ENCODE measurements around the gene SLPI.
A peak's percentile ranks its signal among the peaks of the same experiment; 100 is the strongest.

Gene SLPI

DNA sequence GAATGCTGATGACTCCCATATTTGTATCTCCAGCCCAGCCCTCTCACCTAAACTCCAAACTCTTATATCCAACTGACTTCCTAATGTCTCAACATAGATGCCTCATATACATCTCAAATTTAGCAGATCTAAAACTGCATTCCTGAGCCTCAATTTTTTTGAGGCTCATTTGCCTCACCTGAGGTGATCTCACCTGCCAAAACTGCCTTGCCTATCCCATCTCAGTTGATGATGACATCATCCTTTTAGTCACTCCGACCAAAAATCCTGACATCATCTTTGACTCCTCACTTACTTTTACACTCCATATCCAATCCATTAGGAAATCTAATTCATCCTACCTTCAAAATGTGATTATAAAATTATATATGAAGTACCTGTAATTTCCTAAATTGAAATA, 25.6 kb upstream of the SLPI start:
- no peak for DNase-seq (ENCODE audit: extremely low read depth in 1 of 2, low read depth in 1 of 2)

DNA sequence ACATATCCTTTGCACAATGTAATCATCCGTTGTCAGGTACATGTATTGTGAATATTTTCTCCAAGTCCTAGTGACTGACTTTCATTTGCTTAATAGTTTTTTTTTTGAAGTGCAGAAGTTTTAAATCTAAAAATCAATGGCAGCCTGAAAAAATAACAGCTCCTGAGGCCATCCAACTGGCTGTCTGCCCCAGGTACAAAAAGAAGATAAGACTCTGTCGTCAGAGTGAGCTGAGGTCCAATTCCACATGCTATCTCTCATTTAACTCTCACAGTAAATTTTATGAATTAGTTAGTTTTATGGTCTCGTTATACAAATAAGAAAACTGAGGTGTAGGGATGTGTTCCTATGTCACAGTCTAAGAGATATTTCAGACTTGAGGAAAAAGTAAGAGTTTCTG, 21.0 kb upstream of the SLPI start:
- no peak for DNase-seq (ENCODE audit: extremely low read depth in 1 of 2, low read depth in 1 of 2)

DNA sequence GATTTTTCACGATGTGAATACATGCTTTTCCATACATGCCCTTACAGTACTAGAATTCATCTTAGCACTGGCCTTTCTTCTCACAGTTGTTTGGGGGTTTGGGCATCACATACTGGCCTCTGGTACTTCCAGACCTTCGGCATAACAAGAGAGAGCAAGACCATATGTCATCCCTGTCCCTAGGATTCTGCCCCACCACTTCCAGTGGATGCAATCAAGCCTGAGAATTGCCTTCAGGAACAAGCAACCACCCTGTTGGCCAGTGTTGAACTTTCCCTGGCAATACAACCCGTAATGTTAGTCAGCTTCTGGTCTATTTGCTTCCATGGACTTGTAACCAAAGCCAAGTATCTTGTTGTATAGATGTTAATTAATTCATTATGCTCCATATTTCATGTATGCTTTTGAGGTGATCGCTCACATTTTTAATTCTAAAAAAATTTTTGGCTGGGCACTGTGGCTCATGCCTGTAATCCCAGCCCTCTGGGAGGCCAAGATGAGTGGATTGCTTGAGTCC, 15.4 kb upstream of the SLPI start:
- no peak for DNase-seq (ENCODE audit: extremely low read depth in 1 of 2, low read depth in 1 of 2)

GRCh38 chr20:45269056-45269455, 14.7 kb upstream of the SLPI start:
- no peak for DNase-seq (ENCODE audit: extremely low read depth in 1 of 2, low read depth in 1 of 2)

DNA sequence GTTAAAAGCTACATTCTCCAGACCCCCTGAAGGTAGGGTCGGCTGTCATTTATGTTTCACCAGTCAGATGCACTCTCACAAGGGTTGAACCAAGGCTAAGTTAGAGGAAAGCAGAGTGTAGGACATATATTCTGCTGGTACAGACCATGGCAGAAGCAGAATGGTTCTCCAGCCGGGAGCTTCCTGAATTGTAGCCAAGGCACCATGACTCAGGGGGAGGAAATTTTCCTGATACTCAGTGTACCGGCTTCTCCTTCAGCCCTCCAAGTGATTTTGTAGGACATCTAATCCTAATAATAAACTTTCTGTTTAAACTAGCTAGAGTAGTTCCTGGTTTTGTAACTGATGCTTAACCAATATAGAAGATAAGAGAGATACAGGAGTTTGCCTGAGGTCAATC, 14.2 kb upstream of the SLPI start:
- no peak for DNase-seq (ENCODE audit: extremely low read depth in 1 of 2, low read depth in 1 of 2)

GRCh38 chr20:45266977-45267376, 12.6 kb upstream of the SLPI start:
- no peak for DNase-seq (ENCODE audit: extremely low read depth in 1 of 2, low read depth in 1 of 2)

DNA sequence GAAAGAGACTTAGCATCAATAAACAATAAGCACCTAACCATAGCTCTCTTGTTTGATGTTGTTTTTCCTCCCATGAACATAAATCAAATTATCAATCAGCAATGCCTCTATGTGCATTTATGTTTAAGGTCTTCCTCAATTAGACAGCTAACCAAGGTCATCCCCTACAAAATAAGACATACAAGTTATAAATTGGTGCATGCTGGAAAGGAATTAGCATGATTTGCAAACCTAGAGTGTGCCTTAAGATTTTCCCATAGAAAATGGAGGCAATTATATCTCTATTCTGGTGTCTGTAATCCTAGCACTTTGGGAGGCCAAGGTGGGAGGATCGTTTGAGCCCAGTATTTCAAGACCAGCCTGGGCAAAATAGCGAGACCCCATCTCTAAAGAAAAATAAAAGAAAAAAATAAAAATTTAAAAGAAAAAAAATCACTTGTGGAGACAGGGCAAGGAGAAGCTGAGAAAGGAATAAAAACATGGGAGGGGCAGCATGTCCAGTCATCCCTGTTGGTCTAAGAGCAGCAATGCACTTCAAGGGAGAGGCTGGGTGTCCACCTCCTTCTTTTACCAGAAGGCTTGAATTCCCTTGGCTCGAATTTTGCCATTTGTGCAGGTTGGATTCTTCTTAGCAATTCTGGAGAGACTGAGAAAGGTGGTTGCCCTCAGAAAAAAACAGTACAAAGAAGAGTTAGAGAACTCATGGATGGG, 9.3 kb upstream of the SLPI start:
- no peak for DNase-seq (ENCODE audit: extremely low read depth in 1 of 2, low read depth in 1 of 2)

DNA sequence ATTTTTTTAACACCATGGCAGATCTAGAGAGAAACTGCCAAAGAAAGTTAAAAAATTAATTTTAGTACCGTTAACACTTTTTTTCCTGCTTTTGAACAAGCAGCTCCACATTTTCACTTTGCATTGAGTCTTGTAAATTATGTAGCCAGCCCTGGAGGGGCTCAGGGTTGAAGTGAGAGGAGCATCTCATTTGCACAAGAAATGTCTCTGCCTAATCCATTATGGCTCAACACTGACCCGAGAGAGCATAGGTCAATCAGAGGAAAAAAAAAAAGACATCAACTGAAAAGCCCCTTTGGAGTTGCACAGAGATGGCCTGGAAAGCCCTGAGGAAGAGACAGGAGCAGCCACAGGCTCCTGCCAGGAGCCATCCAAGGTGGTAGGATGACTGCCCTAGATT, 4.3 kb upstream of the SLPI start:
- DNase-seq (ENCODE audit: extremely low read depth in 1 of 2, low read depth in 1 of 2), result no peak

DNA sequence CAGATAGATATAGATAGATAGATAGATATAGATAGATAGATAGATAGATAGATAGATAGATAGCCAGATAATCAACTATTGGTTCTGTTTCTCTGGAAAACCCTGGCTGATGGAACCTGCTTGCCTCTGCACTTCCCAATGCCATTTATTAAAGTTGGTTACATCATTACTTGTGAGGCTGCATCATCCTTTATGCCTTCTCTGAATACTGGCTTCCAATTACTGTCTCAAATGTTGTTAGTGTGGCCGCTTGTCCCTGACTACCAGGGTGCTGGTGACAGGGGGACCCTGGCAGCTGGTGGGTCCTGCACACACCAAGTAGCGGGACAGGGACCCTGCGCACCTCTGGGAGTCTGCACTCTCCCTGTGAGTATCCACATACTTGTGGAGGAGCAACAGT, 3.9 kb upstream of the SLPI start:
- no peak for DNase-seq (ENCODE audit: extremely low read depth in 1 of 2, low read depth in 1 of 2)

GRCh38 chr20:45257711-45258110, 3.3 kb upstream of the SLPI start:
- DNase-seq (ENCODE audit: extremely low read depth in 1 of 2, low read depth in 1 of 2), result no peak

DNA sequence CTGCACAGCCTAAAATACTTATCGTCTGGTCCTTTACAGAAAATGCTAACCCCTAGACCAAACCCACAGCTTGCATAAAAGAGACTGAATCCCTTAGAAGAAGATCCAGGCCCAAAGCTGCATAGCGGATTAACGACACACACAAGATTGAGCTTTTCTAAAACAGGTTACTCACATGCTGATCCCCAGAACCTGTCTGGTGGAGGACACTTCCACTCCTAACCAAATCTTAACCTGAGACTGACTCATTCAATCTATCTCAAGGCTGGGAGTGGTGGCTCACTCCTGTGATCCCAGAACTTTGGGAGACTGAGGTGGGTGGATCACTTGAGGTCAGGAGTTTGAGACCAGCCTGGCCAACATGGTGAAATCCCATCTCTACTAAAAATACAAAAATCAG, 2.8 kb upstream of the SLPI start:
- no peak for DNase-seq (ENCODE audit: extremely low read depth in 1 of 2, low read depth in 1 of 2)

GRCh38 chr20:45253261-45253660, 1.1 kb downstream of the SLPI start:
- no peak for DNase-seq (ENCODE audit: extremely low read depth in 1 of 2, low read depth in 1 of 2)

GRCh38 chr20:45251884-45252560, 2.3 kb downstream of the SLPI start:
- DNase-seq (ENCODE audit: extremely low read depth in 1 of 2, low read depth in 1 of 2), result no peak

GRCh38 chr20:45248609-45249008, 5.8 kb downstream of the SLPI start:
- DNase-seq (ENCODE audit: extremely low read depth in 1 of 2, low read depth in 1 of 2), result no peak

DNA sequence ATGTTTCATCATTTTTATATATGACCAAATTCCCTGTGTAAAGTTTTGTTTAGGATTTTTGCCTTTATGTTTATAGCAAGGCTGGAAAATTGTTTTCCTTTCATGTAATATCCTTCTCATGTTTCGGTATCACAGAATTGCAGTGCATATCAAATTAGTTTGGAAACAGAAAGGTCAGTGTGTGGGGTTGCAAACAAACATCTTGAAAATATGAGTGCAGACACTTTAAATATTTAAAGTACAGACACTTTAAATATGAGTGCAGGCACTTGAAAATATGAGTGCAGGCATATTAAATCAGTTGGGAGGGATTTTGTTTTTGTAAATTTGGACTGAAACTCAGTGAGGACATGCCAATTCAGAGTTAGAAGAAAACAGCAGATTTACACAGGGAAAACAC, 6.5 kb downstream of the SLPI start:
- no peak for DNase-seq (ENCODE audit: extremely low read depth in 1 of 2, low read depth in 1 of 2)

DNA sequence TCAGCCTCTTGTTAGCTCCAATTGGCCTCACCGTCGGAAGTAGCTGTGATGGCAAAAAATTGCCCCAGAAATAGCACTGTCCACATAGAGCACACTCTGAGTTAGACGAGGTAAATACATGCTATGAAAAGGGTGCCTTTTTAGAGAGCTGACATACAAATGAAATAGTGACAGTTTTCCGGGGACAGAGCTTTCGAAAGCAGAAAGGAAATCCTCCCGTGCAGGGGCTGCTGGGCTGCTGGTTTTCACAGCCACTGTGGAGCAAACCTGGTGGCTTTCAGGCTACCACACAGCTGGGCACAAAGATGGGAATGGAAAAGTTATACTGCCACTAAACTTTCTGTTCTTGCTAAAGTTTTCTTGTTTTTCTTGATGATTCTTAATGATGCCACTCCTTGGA, 8.3 kb downstream of the SLPI start:
- DNase-seq (ENCODE audit: extremely low read depth in 1 of 2, low read depth in 1 of 2), result no peak

DNA sequence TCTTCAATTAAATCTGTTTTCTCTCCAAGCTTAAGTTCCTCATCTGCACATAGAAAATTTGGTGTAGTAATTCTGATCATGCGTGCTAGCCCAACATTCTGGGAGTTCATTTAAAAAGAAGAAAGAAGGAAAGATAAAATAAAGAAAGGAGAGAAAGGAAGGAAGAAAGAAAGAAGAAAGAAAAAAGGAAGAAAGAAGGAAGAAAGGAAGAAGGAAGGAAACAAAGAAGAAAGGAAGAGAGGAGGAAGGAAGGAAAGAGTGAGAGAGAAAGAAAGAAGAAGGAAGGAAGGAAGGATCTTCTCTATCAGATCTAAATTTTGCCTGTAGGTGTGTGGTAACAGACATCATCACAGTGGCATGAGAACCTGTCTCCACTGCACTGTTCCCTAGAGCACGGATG, 16.2 kb downstream of the SLPI start:
- DNase-seq (ENCODE audit: extremely low read depth in 1 of 2, low read depth in 1 of 2), result no peak

DNA sequence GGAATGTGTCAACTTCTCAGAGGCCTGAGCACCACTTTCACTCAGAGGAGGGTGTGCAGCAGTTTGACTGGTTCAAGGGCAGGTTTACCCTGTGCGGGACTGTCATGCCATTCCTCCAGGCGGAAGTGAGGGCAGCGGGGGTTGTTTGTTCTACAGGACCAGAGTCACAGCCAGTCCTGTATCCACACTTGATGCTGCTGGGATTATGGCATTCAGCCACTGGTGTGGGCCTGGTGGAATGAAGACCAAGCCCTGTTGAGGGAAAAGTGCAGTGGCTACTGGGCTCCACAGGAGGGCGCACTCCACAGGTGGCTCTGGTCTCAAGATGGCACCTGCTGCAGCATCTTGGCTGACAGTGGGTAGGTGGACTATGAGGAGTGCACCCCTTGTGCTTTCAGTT, 18.4 kb downstream of the SLPI start:
- DNase-seq (ENCODE audit: extremely low read depth in 1 of 2, low read depth in 1 of 2), result no peak

- DNase-seq (ENCODE audit: extremely low read depth in 1 of 2, low read depth in 1 of 2), result no peak
Measured at GRCh38 chr20:45230631-45231030, 23.7 kb downstream of the SLPI start.

DNA sequence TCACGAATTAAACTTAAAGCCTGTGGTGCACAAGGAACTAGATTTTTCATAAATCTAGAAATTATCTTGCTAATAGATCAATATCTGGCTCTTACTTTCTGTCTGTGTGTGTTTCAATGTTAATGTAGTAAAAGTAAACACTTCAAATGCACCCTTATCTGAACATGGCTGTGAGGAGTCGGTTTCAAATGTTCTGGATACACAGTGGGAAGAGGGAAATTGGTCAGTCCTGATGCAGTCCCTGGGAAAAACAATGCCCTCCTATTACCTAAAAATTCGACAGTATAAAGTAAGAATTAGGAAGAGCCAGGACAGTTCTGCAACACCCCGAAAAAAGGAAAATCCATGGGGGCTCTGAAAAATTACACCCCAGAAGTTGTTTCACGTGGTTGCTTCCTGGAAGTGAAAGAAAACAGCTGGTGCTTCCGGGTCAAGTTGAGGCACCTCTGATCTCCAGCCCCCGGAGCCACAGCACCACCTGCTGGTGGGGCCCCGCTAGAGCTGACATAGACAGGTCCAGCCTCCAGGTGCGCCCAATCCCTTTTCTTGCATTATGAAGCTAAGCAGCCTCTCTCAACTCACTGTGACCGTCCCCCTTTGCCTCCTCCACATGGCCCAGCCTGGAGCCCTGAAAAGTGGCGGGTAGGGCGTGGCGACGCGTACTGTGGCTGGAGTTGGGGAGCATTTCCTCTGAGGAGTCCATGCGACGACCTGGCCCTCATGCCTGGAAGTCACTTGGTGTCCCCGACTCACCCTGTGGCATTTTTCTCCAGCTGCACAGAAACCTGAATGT, 24.9 kb downstream of the SLPI start:
- peak; percentile 25 to 48 for DNase-seq (ENCODE audit: extremely low read depth in 1 of 2, low read depth in 1 of 2)

DNA sequence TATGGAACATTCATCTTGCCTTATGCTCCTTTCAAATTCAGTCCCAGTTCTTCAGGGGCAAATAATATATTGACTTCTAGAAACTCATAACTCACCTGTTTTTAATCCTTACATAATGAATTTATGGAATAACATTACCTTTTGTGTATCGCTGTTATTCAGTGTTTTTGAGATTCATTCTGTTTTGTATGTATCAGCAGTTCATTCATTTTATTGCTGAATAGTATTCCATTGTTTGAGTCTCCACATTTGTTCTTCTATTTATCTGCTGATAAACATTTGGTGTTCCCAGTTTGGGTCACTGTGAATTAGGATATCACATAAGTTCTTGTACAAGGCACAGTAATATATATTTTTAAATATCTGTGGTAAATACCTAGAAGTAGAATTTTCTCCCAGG, 28.1 kb downstream of the SLPI start:
- DNase-seq (ENCODE audit: extremely low read depth in 1 of 2, low read depth in 1 of 2), result no peak

DNA sequence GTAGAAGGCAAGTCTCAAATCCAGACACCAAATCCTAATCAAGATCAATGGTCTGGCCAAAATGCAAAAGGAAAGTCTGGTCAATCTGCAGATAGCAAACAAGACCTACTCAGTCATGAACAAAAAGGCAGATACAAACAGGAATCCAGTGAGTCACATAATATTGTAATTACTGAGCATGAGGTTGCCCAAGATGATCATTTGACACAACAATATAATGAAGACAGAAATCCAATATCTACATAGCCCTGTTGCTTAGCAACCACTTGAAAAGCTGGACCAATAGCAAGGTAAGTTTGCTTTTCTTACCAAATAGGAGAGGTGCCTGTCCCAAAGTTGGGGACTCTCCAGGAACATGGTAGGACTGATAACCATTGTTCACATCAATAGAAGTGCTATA, 31.2 kb downstream of the SLPI start:
- no peak for DNase-seq (ENCODE audit: extremely low read depth in 1 of 2, low read depth in 1 of 2)
